MCF 10A (cell line): ENCODE results near the gene LRRC32. TPM values are rescaled to one million over a fixed set of nuclear protein-coding genes. Genes with fewer than 3 reads are reported as not detected.

ENCODE experiments used
- total RNA-seq: library from RNA; stranded (reverse); gene quantifications from 2 replicates; pipeline ENCODE4 v1.2.3, GENCODE V29; 2022

LRRC32 gene
- total RNA-seq, 1 experiment from 2014 or later = not detected

Other genes starting within 250 kb of the LRRC32 start
- gene EMSY, start 225.7 kb downstream of the LRRC32 start, total RNA-seq = 19.7 and 25.3 TPM in 2 replicates
- 18.4 and 20.1 TPM in 2 replicates for gene TSKU, start 112.6 kb upstream of the LRRC32 start, total RNA-seq
- gene ACER3, start 190.2 kb upstream of the LRRC32 start, total RNA-seq = 12.7 and 13.8 TPM in 2 replicates